Measurements from ENCODE around the gene SLC44A5. TPM values are rescaled to one million over a fixed set of nuclear protein-coding genes. Genes with fewer than 3 reads are reported as not detected.

The SLC44A5 gene
- total RNA-seq, 1 experiment from 2014 or later: 2.4 TPM

GRCh38 chr1:75503221-75503974 lies 107.5 kb downstream of the SLC44A5 start:
- no peak overlapping the region for H3T11ph ChIP-seq (ENCODE audit: low read length)
- no peak overlapping the region for H3K27ac ChIP-seq (ENCODE audit: insufficient read length, low read depth, low read length)

More at GRCh38 chr1:75503221-75503974, 107.5 kb downstream of the SLC44A5 start:
- no peak overlapping the region for H2BK12ac ChIP-seq (ENCODE audit: insufficient read length, low read depth, low read length)
- H3K14ac ChIP-seq (ENCODE audit: insufficient read depth, low read length): no peak overlapping the region
- no peak overlapping the region for H3K23ac ChIP-seq (ENCODE audit: insufficient read length, low read depth, low read length)
- WGBS (ENCODE audit: extremely low coverage, insufficient read length, low lambda C conversion rate): no CpG with 5 or more reads among the region's 7 CpGs
- no peak overlapping the region for H2BK15ac ChIP-seq (ENCODE audit: low read depth, low read length)
- no peak for TF ChIP-seq CTCF (conservative IDR thresholded peaks at IDR 0.05)
- H2BK20ac ChIP-seq (ENCODE audit: low read depth, low read length, poor library complexity, severe bottlenecking): no peak overlapping the region
- no peak overlapping the region for H2AK5ac ChIP-seq (ENCODE audit: insufficient read length, low read length)
- no peak overlapping the region for H2AFZ ChIP-seq (ENCODE audit: low read length)
- Mint-ChIP-seq H3K27ac (no peak overlapping the region), H3K4me1 (no peaks in the 10 kb centered on the region), H3K4me3 (no peak overlapping the region), H3K9me3 (peaks cover 0 to 3% of the 10 kb centered on the region in 2 experiments; a peak in 2 of 5 replicates), H3K36me3 (ENCODE audit: insufficient read depth in 1 of 3, low read depth in 3 of 3) (no peaks in the 10 kb centered on the region; a peak in 2 of 7 replicates), H3K27me3 (ENCODE audit: low read depth) (no peaks in the 10 kb centered on the region)
- no peak overlapping the region for H2BK120ac ChIP-seq (ENCODE audit: low read depth, low read length, poor library complexity, severe bottlenecking)
- no peak overlapping the region for H3K56ac ChIP-seq (ENCODE audit: insufficient read length, low read depth, low read length)
- H4K8ac ChIP-seq (replicated peaks; ENCODE audit: insufficient read length, low read depth, low read length): no peak overlapping the region
- no peak overlapping the region for H2BK5ac ChIP-seq (ENCODE audit: insufficient read length, low read length)
- no peaks in the 10 kb centered on the region for H3K79me2 ChIP-seq (ENCODE audit: insufficient read depth, low read length)
- no peak overlapping the region for H4K91ac ChIP-seq (ENCODE audit: insufficient read length, low read depth, low read length)
- no peaks in the 10 kb centered on the region for H3K27me3 ChIP-seq (ENCODE audit: insufficient read depth, low read length)
- H3K4me2 ChIP-seq (ENCODE audit: insufficient read depth, insufficient read length, low read length): no peak overlapping the region
- no peak overlapping the region for H3K9ac ChIP-seq (ENCODE audit: extremely low read depth, insufficient read length, low read length)
- no peaks in the 10 kb centered on the region for H3K4me1 ChIP-seq (ENCODE audit: insufficient read depth, low read length)
- H4K20me1 ChIP-seq (ENCODE audit: control insufficient read depth, insufficient read depth, insufficient read length): no peaks in the 10 kb centered on the region
- H3K79me1 ChIP-seq (ENCODE audit: insufficient read depth, low read depth, low read length, poor library complexity, severe bottlenecking): no peaks in the 10 kb centered on the region
- H3K23me2 ChIP-seq (ENCODE audit: insufficient read length, low read depth, low read length, poor library complexity, severe bottlenecking): no peaks in the 10 kb centered on the region
- no peak overlapping the region for H4K5ac ChIP-seq (ENCODE audit: insufficient read length, low read depth, low read length)
- DNase-seq: no peak
- H3K18ac ChIP-seq (ENCODE audit: insufficient read length, low read depth, low read length): no peak overlapping the region
- H3K4ac ChIP-seq (ENCODE audit: low read depth, low read length): no peak overlapping the region
- no peaks in the 10 kb centered on the region for H3K9me3 ChIP-seq (ENCODE audit: control insufficient read depth, low read depth, low read length)
